GM04504 (cell line): Measurements from ENCODE around the gene CLDN22.

Experiments used
- DNase-seq: peaks from one replicate; pipeline ENCODE4 v3.0.0-alpha.2; 2012; ENCODE audit warnings: low read depth

Gene CLDN22

GRCh38 chr4:183320211-183321059 lies at the start of gene CLDN22:
TSS of gene CLDN22 (minus strand) at chr4:183320276. CDS start at chr4:183320218, 58 bp downstream.
- no peak for DNase-seq

GRCh38 chr4:183369073-183369472 lies 49.0 kb upstream of the CLDN22 start:
- no peak for DNase-seq

GRCh38 chr4:183366206-183366835 lies 46.2 kb upstream of the CLDN22 start:
- DNase-seq, result no peak

GRCh38 chr4:183364025-183364424 lies 43.9 kb upstream of the CLDN22 start:
- no peak for DNase-seq

- no peak for DNase-seq
These were observed 43.0 kb upstream of the CLDN22 start for GRCh38 chr4:183362916-183363542.

- no peak for DNase-seq
These were observed 42.0 kb upstream of the CLDN22 start for GRCh38 chr4:183362036-183362435.

GRCh38 chr4:183360161-183360919 lies 40.3 kb upstream of the CLDN22 start:
- DNase-seq, result no peak

- DNase-seq, result no peak
These were observed 38.2 kb upstream of the CLDN22 start for GRCh38 chr4:183358215-183358755.

GRCh38 chr4:183356931-183357675 lies 37.0 kb upstream of the CLDN22 start:
- DNase-seq, result no peak

GRCh38 chr4:183356173-183356830 lies 36.2 kb upstream of the CLDN22 start:
- no peak for DNase-seq

- DNase-seq, result no peak
These were observed 35.3 kb upstream of the CLDN22 start for GRCh38 chr4:183355405-183355804.

- no peak for DNase-seq
These were observed 34.1 kb upstream of the CLDN22 start for GRCh38 chr4:183354219-183354618.

GRCh38 chr4:183353557-183353956 lies 33.5 kb upstream of the CLDN22 start:
- no peak for DNase-seq

- DNase-seq, result no peak
These were observed 32.5 kb upstream of the CLDN22 start for GRCh38 chr4:183352546-183352945.

GRCh38 chr4:183350317-183351071 lies 30.4 kb upstream of the CLDN22 start:
- DNase-seq, result no peak

GRCh38 chr4:183349673-183350072 lies 29.6 kb upstream of the CLDN22 start:
- DNase-seq, result peak; percentile 89

GRCh38 chr4:183348706-183349659 lies 28.9 kb upstream of the CLDN22 start:
- peak; percentile 81 for DNase-seq

GRCh38 chr4:183348136-183348535 lies 28.1 kb upstream of the CLDN22 start:
- no peak for DNase-seq

- no peak for DNase-seq
These were observed 27.5 kb upstream of the CLDN22 start for GRCh38 chr4:183347566-183347965.
